NCI-H1694 (cell line): ENCODE data around the gene SOST.

Experiments used
- DNase-seq: peaks from one replicate; lab custom pipeline; 2025; lab: John Stamatoyannopoulos, UW

Gene SOST

GRCh38 chr17:43774304-43775250 lies 16.0 kb upstream of the SOST start:
- no peak for DNase-seq

GRCh38 chr17:43772877-43773648 lies 14.5 kb upstream of the SOST start:
- no peak for DNase-seq

- no peak for DNase-seq
These were observed 12.9 kb upstream of the SOST start for GRCh38 chr17:43771463-43771862.

- no peak for DNase-seq
These were observed 12.4 kb upstream of the SOST start for GRCh38 chr17:43770957-43771356.

GRCh38 chr17:43769859-43770258 lies 11.3 kb upstream of the SOST start:
- DNase-seq, result no peak

- DNase-seq, result no peak
These were observed 10.8 kb upstream of the SOST start for GRCh38 chr17:43769426-43769825.

- no peak for DNase-seq
These were observed 10.4 kb upstream of the SOST start for GRCh38 chr17:43768943-43769342.

- no peak for DNase-seq
These were observed 9.8 kb upstream of the SOST start for GRCh38 chr17:43768382-43768781.

- DNase-seq, result no peak
These were observed 9.1 kb upstream of the SOST start for GRCh38 chr17:43767713-43768059.

GRCh38 chr17:43767053-43767712 lies 8.6 kb upstream of the SOST start:
- no peak for DNase-seq

- peak; percentile 43 for DNase-seq
These were observed 7.9 kb upstream of the SOST start for GRCh38 chr17:43766413-43767052.

GRCh38 chr17:43760254-43760852 lies 1.8 kb upstream of the SOST start:
- peak; percentile 91 for DNase-seq

- no peak for DNase-seq
These were observed 1.2 kb upstream of the SOST start for GRCh38 chr17:43759836-43760235.

GRCh38 chr17:43758086-43758485 lies 505 bp downstream of the SOST start:
- no peak for DNase-seq

GRCh38 chr17:43757171-43757660 lies 1.4 kb downstream of the SOST start:
- no peak for DNase-seq

GRCh38 chr17:43756201-43756600 lies 2.4 kb downstream of the SOST start:
- DNase-seq, result no peak

- no peak for DNase-seq
These were observed 3.2 kb downstream of the SOST start for GRCh38 chr17:43755389-43755875.

- DNase-seq, result no peak
These were observed 3.6 kb downstream of the SOST start for GRCh38 chr17:43754947-43755346.

- no peak for DNase-seq
These were observed 5.0 kb downstream of the SOST start for GRCh38 chr17:43753493-43754129.

- no peak for DNase-seq
These were observed 8.4 kb downstream of the SOST start for GRCh38 chr17:43750153-43750552.

- DNase-seq, result no peak
These were observed 13.1 kb downstream of the SOST start for GRCh38 chr17:43745541-43745940.
